AG04449 (cell line): ENCODE results near the gene PREX1.
"Not testable (repeated sequence)": the region's sequence is repeated elsewhere in the genome, so short reads cannot be mapped to it uniquely, and the experiment has no call there.

Experiments
- CTCF ChIA-PET: fragments of 350-600 bp; formaldehyde crosslinking; extraction: SDS; loops from one replicate; lab custom pipeline; 2021; ENCODE audit warnings: antibody characterized with exemption; lab: Yijun Ruan, JAX
- POLR2A ChIA-PET: fragments of 400-600, 350-600 bp; formaldehyde crosslinking; extraction: SDS; loops from one replicate; lab custom pipeline; 2020; ENCODE audit warnings: antibody characterized with exemption, inconsistent platforms; lab: Yijun Ruan, JAX
- DNase-seq: peaks from one replicate; pipeline ENCODE4 v3.0.0-alpha.2; 2010; ENCODE audit warnings: low read depth, low spot score
- H3K4me3 ChIP-seq: 2 replicates; pipeline ENCODE4 v1.5.1; 2011; ENCODE audit warnings: low read depth, mild to moderate bottlenecking, control low read depth, low read length
- TF ChIP-seq, protein P1 (sequence below): IDR thresholded peaks from one replicate; pipeline ENCODE4 v1.5.1; 2011; ENCODE audit warnings: mild to moderate bottlenecking, moderate library complexity, low read length, control low read depth, inconsistent platforms; ENCODE audit not compliant: insufficient read depth; ENCODE audit errors: missing control alignments

The PREX1 gene, protein sequence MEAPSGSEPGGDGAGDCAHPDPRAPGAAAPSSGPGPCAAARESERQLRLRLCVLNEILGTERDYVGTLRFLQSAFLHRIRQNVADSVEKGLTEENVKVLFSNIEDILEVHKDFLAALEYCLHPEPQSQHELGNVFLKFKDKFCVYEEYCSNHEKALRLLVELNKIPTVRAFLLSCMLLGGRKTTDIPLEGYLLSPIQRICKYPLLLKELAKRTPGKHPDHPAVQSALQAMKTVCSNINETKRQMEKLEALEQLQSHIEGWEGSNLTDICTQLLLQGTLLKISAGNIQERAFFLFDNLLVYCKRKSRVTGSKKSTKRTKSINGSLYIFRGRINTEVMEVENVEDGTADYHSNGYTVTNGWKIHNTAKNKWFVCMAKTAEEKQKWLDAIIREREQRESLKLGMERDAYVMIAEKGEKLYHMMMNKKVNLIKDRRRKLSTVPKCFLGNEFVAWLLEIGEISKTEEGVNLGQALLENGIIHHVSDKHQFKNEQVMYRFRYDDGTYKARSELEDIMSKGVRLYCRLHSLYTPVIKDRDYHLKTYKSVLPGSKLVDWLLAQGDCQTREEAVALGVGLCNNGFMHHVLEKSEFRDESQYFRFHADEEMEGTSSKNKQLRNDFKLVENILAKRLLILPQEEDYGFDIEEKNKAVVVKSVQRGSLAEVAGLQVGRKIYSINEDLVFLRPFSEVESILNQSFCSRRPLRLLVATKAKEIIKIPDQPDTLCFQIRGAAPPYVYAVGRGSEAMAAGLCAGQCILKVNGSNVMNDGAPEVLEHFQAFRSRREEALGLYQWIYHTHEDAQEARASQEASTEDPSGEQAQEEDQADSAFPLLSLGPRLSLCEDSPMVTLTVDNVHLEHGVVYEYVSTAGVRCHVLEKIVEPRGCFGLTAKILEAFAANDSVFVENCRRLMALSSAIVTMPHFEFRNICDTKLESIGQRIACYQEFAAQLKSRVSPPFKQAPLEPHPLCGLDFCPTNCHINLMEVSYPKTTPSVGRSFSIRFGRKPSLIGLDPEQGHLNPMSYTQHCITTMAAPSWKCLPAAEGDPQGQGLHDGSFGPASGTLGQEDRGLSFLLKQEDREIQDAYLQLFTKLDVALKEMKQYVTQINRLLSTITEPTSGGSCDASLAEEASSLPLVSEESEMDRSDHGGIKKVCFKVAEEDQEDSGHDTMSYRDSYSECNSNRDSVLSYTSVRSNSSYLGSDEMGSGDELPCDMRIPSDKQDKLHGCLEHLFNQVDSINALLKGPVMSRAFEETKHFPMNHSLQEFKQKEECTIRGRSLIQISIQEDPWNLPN (N-terminal part only)

DNA sequence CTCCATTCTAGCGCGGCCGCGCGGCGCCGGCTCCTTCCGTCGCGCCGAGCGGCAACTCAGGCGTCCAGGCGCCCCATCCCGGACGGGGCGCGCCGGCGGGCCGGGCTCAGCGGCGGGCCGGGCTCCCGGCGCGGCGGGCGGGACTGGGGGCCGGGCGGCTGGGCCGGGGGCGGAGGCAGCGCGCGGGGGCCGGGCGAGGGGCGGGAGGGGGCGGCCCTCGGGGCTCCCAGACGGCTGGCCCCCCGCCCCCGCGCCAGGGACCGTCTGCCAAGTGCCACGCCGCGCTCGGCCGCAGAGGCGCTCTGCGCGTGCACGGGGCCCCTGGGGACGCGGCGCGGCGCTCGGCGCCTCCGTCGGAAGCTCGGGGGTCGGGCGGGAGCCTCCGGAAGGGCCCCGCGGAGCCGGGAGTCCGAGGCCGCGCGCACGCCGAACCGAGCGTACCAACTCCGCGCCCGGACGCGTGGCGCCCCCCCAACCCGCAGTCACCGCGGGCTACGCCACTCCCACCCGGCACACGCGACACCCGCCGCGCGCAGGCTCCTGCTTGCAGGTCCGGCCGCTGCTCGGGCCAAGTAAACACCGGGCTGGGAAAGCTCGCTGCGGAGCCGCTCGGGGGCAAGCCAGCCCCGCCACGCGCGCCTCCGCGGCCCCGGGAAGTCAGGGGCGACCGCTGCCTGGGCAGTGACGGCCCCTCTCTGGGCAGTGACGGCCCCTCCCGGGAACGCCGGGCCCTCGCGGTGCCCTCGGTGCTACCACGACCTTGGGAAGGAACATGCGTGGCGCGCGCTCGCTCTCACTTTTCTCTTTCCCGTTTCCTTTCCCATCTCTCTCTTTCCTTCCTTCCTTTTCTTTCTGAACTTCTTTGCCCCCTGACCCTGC, at the start of gene PREX1:
Gene PREX1, minus strand, starts transcription at position 145 of the 879 bp plus-strand sequence. Its CDS starts 139 bp downstream, at position 6.
- TF ChIP-seq, protein P1, sequence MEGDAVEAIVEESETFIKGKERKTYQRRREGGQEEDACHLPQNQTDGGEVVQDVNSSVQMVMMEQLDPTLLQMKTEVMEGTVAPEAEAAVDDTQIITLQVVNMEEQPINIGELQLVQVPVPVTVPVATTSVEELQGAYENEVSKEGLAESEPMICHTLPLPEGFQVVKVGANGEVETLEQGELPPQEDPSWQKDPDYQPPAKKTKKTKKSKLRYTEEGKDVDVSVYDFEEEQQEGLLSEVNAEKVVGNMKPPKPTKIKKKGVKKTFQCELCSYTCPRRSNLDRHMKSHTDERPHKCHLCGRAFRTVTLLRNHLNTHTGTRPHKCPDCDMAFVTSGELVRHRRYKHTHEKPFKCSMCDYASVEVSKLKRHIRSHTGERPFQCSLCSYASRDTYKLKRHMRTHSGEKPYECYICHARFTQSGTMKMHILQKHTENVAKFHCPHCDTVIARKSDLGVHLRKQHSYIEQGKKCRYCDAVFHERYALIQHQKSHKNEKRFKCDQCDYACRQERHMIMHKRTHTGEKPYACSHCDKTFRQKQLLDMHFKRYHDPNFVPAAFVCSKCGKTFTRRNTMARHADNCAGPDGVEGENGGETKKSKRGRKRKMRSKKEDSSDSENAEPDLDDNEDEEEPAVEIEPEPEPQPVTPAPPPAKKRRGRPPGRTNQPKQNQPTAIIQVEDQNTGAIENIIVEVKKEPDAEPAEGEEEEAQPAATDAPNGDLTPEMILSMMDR, result no peak
- DNase-seq, result no peak
- ChIA-PET CTCF (interaction anchor here (0.7 to 2.0 kb wide), 3 partner anchors 10 to 170 kb away, joined by 3 to 4 read pairs (median 4); no protein-coding TSS in a partner anchor), POLR2A (no interaction called here)
- peak within 1 kb of the TSS; percentile 70 for H3K4me3 ChIP-seq

DNA sequence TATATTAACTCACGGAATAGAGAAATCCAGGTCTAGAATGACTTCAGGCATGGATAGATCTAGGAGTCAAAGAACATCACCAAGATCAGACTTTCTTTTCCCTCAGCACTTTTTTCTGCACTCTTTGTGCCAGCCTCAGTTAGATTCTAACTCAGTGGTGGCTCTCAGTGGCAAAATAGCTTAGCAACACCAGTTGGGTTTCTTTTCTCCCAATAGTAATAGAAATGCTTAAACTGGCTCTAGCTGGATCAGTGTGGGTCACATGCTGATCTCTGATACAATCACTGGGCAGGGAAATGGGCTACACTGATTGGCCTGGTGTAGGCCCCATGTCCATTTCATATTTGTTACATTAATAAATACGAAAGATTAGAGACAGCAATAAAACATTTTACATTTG, 49.5 kb upstream of the PREX1 start:
- no peak for DNase-seq
- ChIA-PET CTCF (no interaction called here), POLR2A (no interaction called here)
- TF ChIP-seq, protein P1, result no peak
- H3K4me3 ChIP-seq, result no peak overlapping the region

DNA sequence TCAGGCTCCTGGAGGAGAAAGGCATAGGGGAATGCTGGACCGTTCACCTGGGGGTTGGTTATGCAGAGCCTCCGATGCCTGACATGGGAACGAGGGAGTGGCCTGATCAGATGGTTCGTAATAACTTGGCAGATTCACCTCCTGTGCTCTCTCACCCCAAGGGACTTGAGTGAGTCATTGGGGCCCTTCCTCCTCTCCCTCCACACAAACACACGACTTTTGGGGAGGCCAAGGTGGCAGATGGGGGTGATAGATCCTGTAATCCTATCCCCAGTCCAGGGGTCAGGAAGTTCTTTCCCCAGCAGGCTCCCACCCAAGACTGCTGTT, 48.1 kb upstream of the PREX1 start:
- no peak overlapping the region for H3K4me3 ChIP-seq
- TF ChIP-seq, protein P1, result no peak
- POLR2A ChIA-PET, result no interaction called here
- DNase-seq, result no peak
- CTCF ChIA-PET, result interaction anchor here (1.2 kb wide), 1 partner anchor 255 kb away, joined by 4 read pairs; no protein-coding TSS in a partner anchor

DNA sequence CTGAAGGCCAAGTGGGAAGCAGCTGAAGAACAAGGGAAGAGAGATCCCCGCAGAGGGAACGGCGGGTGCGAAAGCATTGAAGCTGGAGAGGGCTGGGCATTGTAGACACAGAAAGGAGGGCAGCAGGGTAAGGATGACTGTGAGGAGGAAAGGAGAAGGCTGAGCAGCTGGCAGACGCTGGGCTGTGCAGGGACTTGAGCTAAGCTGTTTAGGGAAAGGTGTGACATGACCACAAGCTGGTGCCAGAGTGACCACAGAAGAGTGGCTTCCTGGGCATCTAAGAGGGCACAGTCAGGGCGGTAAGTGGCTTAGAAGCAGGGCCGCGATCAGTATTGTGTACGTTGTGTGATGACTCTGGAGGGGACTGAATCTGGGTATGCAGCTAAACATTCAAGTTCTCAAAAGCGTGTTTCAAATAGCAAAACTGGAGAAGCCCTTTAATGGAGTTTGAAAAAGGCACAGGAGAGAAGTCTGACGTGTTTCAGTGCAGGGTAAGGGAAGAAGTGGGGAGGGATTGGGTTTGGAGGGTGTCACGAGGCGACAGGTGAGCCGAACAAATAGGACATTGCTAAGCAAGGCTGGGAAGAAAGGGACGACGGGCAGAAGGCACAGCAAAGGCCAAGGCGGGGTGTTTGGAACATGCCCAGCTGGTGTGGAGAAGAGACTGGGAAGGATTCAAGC, 47.6 kb upstream of the PREX1 start:
- CTCF ChIA-PET, result interaction anchor here (0.9 to 2.1 kb wide), 3 partner anchors 11 to 255 kb away, joined by 3 to 5 read pairs (median 4); no protein-coding TSS in a partner anchor
- H3K4me3 ChIP-seq, result no peak overlapping the region
- POLR2A ChIA-PET, result no interaction called here

DNA sequence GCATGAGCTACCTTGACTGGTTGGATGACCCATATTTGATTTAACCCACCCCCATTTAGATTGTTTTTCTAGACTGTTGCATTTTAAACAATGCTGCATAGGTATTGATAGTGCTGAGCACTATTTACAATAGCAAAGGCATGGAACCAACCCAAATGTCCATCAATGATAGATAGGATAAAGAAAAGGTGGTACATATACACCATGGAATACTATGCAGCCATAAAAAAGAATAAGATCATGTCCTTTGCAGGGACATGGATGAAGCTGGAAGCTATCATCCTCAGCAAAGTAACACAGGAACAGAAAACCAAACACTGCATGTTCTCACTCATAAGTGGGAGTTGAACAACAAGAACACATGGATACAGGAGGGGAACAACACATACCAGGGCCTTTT, 41.6 kb upstream of the PREX1 start:
- DNase-seq, H3K4me3 ChIP-seq, CTCF ChIA-PET, POLR2A ChIA-PET: not testable (repeated sequence)

More for the DNA sequence above, 47.6 kb upstream of the PREX1 start:
- DNase-seq, result no peak
- TF ChIP-seq, protein P1, result no peak
